CD4-positive, alpha-beta T cell treated with Interleukin-15 for 4 hours (primary cell): ENCODE results near the gene PSMD8.
"Not testable (repeated sequence)": the region's sequence is repeated elsewhere in the genome, so short reads cannot be mapped to it uniquely, and the experiment has no call there.

Experiments
- DNase-seq: peaks from one replicate; pipeline ENCODE4 v3.0.0-alpha.2; 2020; ENCODE audit warnings: low spot score

Gene PSMD8

GRCh38 chr19:38362076-38362945 is 12.1 kb upstream of the PSMD8 start:
- peak; percentile 71 for DNase-seq

- not testable (repeated sequence) for DNase-seq
Observed at GRCh38 chr19:38362946-38363688, 11.3 kb upstream of the PSMD8 start.

- DNase-seq: no peak
Observed at GRCh38 chr19:38367041-38367440, 7.3 kb upstream of the PSMD8 start.

- no peak for DNase-seq
Observed at GRCh38 chr19:38369584-38369983, 4.8 kb upstream of the PSMD8 start.

GRCh38 chr19:38370299-38370698 is 4.1 kb upstream of the PSMD8 start:
- DNase-seq: no peak

- no peak for DNase-seq
Observed at GRCh38 chr19:38371081-38371480, 3.3 kb upstream of the PSMD8 start.

GRCh38 chr19:38373907-38374331 is 452 bp upstream of the PSMD8 start:
- no peak for DNase-seq

- DNase-seq: no peak
Observed at GRCh38 chr19:38375098-38375493, 725 bp downstream of the PSMD8 start.

- no peak for DNase-seq
Observed at GRCh38 chr19:38375748-38376147, 1.4 kb downstream of the PSMD8 start.

- no peak for DNase-seq
Observed at GRCh38 chr19:38376576-38376975, 2.2 kb downstream of the PSMD8 start.

GRCh38 chr19:38377052-38377451 is 2.7 kb downstream of the PSMD8 start:
- DNase-seq: no peak

- DNase-seq: no peak
Observed at GRCh38 chr19:38378866-38379265, 4.5 kb downstream of the PSMD8 start.

- DNase-seq: no peak
Observed at GRCh38 chr19:38381138-38381537, 6.8 kb downstream of the PSMD8 start.

- no peak for DNase-seq
Observed at GRCh38 chr19:38383184-38383583, 8.8 kb downstream of the PSMD8 start.

GRCh38 chr19:38383743-38384142 is 9.4 kb downstream of the PSMD8 start:
- no peak for DNase-seq

- no peak for DNase-seq
Observed at GRCh38 chr19:38384209-38385027, 10.0 kb downstream of the PSMD8 start.

GRCh38 chr19:38385057-38385803 is 10.9 kb downstream of the PSMD8 start:
- DNase-seq: no peak

GRCh38 chr19:38385804-38386257 is 11.5 kb downstream of the PSMD8 start:
- DNase-seq: no peak

GRCh38 chr19:38386300-38386970 is 12.1 kb downstream of the PSMD8 start:
- no peak for DNase-seq

GRCh38 chr19:38386971-38387549 is 12.7 kb downstream of the PSMD8 start:
- DNase-seq: no peak
